GM21737 (cell line): ENCODE measurements around the gene BRPF1.

ENCODE experiments used
- ATAC-seq: cut with Tn5 transposase; IDR thresholded peaks from one replicate; pipeline ENCODE4 v1.9.1; 2021; ENCODE audit warnings: mild to moderate bottlenecking, moderate library complexity; ENCODE audit not compliant: unreplicated experiment

Gene BRPF1

DNA sequence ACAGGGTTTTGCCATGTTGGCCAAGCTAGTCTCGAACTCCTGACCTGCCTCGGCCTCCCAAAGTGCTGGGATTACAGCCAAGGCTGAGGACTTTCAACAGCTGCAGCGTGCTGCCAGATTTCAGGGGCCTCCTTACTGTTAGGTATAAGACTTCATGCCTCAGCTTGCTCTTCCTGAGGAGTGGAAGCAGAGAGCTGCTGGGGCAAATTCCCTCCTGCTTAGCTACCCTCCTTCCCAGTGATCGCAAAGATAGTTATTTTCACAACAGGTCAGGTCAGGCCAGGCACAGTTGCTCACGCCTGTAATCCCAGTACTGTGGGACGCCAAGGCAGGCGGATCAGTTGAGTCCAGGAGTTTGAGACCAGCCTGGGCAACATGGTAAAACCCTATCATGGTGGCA lies 30.5 kb upstream of the BRPF1 start:
- ATAC-seq, result no peak

DNA sequence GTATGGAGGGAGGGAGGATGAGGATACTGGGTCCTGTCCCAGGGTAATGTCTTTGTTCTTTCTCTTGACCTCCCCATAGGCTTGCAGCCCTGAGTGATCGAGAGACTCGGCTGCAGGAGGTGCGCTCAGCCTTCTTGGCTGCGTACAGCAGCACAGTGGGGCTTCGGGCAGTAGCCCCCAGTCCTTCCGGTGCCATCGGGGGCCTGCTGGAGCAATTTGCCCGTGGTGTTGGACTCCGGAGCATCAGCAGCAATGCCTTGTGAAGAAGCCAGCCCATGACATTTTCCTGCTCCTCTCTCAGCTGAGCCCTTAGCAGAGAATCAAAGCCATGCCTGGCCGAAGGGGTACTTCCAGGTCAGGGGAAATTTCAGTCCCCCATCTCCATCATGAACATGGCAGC lies 29.8 kb upstream of the BRPF1 start:
- no peak for ATAC-seq

GRCh38 chr3:9703240-9703639 lies 28.3 kb upstream of the BRPF1 start:
- no peak for ATAC-seq

DNA sequence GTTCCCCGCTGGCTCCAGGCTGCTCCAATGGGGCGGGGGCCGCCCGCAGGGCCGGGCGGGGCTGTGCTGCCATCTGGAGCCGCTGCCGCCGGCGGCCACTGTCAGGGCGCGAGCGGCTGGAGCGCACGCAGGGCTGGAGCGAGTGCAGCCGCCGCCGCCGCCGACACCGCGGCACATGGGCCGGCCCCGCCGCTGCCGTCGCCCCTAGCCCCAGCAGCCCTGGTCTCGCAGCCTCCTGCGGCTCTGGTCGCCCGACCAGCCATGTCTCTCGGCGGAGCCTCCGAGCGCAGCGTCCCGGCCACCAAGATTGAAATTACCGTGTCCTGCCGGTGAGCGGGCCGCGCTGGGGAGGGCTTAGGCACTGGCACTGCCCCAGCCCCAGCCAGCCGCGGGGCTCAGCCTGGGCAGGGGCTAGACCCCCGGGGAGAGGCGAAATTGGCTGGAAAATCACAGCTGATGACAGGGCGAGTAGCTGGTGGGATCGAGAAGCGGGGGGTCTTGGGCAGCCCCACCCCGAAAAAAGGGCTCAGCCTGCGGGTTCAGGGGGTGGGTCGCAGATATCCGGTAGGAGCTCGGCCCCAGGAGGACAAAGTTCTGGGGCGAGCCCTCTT lies 27.7 kb upstream of the BRPF1 start, which contains the start of gene CPNE9:
Gene CPNE9 (plus strand): TSS at position 98 of the 611 bp plus-strand sequence. CDS start 164 bp downstream, at position 262.
- ATAC-seq, result no peak

DNA sequence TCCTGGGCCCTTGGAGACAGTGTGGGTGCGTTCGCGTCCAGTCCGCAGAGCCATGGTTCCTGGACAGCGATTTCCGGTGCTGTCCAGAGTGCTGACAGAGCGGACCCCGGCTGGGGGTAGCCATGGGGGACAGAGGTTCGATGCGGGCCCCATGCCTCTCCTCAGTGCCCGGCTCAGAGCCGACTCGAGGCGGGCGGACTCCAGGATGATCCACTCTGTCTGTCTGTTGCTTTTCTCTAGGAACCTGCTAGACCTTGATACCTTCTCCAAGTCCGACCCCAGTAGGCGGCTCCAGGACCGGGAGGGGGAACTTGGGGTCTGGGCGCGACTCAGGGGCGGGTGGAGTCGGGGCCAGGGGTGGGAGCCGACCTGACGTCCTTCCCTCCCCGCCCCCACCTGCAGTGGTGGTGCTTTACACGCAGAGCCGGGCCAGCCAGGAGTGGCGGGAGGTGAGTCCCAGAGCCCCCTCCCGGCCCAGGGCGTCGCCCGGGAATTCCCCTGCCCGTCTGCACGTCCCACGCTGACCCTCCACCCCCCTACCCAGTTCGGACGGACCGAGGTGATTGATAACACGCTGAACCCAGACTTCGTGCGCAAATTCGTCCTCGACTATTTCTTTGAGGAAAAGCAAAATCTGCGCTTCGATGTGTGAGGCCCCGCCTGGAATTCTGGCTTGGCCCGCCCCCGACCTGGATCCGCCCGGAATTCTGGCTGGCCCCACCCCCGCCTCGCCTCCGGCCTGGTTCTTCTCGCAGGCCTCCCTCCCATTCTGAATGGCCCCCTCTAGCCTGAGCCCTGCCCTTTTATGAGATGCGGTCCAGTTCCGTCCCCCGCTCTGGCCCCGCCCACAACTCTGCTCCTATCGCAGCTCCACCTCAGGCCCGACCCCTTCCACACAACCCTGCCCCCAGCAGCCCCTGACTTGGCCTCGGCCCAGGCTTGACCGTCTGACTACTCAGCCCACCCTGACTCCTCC lies 26.9 kb upstream of the BRPF1 start:
- ATAC-seq, result no peak

DNA sequence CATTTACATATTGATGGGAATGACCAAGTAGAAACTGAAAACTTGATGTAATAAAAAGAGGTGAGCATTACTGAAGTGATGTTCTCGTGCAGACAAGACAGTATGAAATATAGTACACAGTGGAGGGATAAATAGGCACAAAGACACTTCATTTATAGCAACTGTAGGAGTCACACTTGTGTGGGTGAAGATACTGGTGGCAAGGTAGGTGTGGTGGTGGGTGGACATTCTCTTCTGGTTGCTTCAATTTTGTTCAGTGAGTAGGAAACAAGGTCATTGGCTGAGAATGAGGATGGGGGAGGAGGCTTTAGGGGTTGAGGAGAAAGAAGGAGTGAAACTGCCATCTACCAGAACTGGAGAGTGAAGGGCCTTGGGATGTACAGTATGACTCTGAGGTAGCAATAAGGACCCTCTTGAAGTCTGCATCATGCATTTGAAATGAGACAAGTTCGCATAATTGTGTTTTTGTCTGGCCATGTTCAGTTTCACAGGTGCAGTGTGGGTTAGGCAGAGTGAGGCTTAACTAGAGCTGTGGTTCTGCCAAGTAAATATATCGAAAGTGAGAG lies 21.3 kb upstream of the BRPF1 start:
- ATAC-seq, result no peak

- ATAC-seq, result no peak
Measured at GRCh38 chr3:9712415-9712814, 19.1 kb upstream of the BRPF1 start.

- ATAC-seq, result no peak
Measured at GRCh38 chr3:9713142-9713541, 18.4 kb upstream of the BRPF1 start.

- no peak for ATAC-seq
Measured at GRCh38 chr3:9715136-9715535, 16.4 kb upstream of the BRPF1 start.

- ATAC-seq, result no peak
Measured at GRCh38 chr3:9715764-9716437, 15.6 kb upstream of the BRPF1 start.

DNA sequence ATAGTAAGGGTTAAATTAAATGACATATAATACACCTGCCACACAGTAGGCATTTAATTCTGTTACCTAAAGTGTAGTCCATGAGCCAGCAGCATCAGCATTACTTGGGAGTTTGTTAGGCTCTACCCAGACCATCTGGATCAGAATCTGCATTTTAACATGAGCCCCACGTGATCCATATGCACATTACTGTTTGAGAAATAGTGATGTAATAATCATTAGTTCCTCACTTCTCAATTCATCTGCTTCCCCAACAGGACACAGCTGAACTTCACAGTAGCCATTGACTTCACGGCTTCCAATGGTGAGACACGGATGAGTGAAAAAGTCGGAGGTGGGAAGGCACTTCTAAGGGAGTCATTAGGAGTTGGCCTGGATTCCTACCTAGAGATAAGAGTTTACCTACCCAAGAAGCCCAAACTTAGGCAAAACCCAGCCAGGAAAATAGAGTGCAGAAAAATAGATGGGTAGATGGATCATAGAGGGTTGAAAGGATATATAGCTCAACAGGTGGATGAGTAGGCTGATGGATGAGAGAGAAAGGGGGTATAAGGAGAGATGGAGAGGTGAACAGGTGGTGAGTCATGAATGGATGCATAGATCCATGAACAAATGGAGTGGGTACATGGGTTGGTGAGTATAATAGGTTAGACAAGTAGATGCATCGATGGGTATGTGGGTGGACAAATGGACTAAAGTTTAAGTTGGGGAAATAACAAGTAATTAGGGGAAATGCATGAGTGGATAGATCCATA lies 14.6 kb upstream of the BRPF1 start:
- no peak for ATAC-seq

GRCh38 chr3:9717563-9717962 lies 14.0 kb upstream of the BRPF1 start:
- ATAC-seq, result no peak

DNA sequence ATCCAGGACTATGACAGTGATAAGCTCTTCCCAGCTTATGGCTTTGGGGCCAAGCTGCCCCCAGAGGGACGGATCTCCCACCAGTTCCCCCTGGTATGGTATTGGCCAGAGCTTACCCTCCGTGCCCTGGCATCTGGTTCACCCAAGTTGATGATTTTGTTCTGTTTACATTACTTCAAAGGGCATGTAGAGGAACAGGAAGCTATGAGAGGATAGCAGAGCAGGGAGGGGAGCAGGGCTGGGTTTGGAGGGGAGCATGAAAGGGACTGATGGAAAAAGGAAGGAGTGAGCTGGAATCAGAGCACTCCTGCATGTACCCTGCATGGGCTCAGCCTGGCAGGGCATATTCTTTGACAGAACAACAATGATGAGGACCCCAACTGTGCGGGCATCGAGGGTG lies 13.4 kb upstream of the BRPF1 start:
- no peak for ATAC-seq

GRCh38 chr3:9721015-9721699 lies 10.4 kb upstream of the BRPF1 start:
- no peak for ATAC-seq

GRCh38 chr3:9721700-9722060 lies 9.9 kb upstream of the BRPF1 start:
- ATAC-seq, result no peak

DNA sequence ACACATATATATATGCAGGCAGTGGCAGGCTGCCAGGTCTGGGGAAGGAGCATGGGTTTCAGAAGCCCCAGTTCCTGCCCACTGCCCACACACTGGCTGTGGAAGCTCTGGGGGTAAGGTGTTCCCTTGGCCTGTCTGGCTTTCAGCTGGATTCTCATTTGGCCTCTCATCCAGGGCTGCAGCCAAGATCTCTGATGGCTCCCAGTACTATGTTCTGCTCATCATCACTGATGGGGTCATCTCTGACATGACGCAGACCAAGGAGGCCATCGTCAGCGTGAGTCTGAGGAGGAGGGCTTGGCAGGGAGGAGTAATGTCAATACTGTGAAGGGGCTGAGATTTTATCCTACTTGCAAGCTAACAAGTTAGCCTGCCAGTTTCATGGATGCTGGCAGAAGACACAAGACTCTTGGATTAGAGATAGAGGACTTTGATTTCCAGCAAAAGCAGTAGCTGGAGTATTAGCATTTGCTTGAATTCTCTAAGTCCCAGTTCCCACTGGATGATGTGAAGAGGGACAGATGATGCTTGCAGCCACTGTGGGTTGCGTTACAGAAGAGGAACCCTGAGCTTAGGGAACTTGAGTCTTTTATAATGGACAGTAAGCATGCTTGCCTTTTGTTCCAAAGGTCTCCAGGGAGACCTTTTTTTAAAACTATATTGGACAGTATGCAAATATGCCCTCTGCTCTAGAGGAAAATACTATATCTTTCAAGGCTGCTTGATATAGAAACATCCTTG lies 5.6 kb upstream of the BRPF1 start:
- ATAC-seq, result no peak

DNA sequence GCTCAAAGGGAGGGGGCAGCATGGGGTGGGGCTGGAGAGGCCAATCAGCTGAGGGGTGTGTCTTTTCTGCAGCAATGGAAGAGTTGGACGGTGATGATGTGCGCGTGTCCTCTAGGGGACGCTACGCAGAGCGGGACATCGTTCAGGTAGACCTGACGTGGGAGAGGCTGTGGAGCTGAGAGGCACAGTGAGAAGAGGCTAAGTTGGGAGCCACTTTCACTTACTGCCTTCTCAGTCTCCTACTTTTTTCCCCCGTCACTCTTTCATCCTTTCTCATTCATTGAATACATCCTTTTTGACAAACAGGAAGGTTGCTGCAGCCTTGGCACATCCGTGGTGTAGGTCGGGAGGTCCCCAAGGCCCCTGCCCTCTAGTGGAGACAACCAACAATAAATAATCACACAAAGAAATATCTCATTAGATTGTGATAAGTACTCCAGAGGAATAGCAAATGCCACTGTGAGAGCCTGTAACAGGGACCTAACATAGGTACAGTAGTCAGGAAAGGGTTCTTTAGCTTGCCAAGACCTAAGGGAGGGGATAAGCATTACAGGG lies 4.4 kb upstream of the BRPF1 start:
- ATAC-seq, result no peak

GRCh38 chr3:9727743-9728142 lies 3.8 kb upstream of the BRPF1 start:
- ATAC-seq, result no peak

- ATAC-seq, result no peak
Measured at GRCh38 chr3:9729419-9729818, 2.1 kb upstream of the BRPF1 start.
